ENCODE results near the gene CCDC85A.

The CCDC85A gene

GRCh38 chr2:56313500-56313921, 129.7 kb downstream of the CCDC85A start:
- peak; percentile 31 for DNase-seq

- DNase-seq = no peak
These were observed 130.6 kb downstream of the CCDC85A start for GRCh38 chr2:56314371-56314770.

GRCh38 chr2:56314796-56315195, 131.0 kb downstream of the CCDC85A start:
- no peak for DNase-seq

- DNase-seq = no peak
These were observed 131.6 kb downstream of the CCDC85A start for GRCh38 chr2:56315376-56315775.

- DNase-seq = no peak
These were observed 132.2 kb downstream of the CCDC85A start for GRCh38 chr2:56316011-56316410.

- DNase-seq = no peak
These were observed 134.4 kb downstream of the CCDC85A start for GRCh38 chr2:56318147-56318546.

- no peak for DNase-seq
These were observed 142.0 kb downstream of the CCDC85A start for GRCh38 chr2:56325661-56326345.

- DNase-seq = no peak
These were observed 142.6 kb downstream of the CCDC85A start for GRCh38 chr2:56326346-56326741.

- DNase-seq = no peak
These were observed 148.0 kb downstream of the CCDC85A start for GRCh38 chr2:56331810-56332209.

GRCh38 chr2:56333812-56334485, 150.2 kb downstream of the CCDC85A start:
- no peak for DNase-seq

GRCh38 chr2:56334622-56335021, 150.8 kb downstream of the CCDC85A start:
- no peak for DNase-seq

- DNase-seq = no peak
These were observed 151.3 kb downstream of the CCDC85A start for GRCh38 chr2:56335101-56335500.

- DNase-seq = peak; percentile 31
These were observed 153.6 kb downstream of the CCDC85A start for GRCh38 chr2:56337342-56337741.

GRCh38 chr2:56338232-56338631, 154.4 kb downstream of the CCDC85A start:
- DNase-seq = no peak

- DNase-seq = no peak
These were observed 161.0 kb downstream of the CCDC85A start for GRCh38 chr2:56344771-56345170.

- DNase-seq = no peak
These were observed 164.1 kb downstream of the CCDC85A start for GRCh38 chr2:56347881-56348280.

- no peak for DNase-seq
These were observed 164.8 kb downstream of the CCDC85A start for GRCh38 chr2:56348392-56349210.

GRCh38 chr2:56357655-56358295, 174.0 kb downstream of the CCDC85A start:
- DNase-seq = no peak

GRCh38 chr2:56361844-56362243, 178.1 kb downstream of the CCDC85A start:
- DNase-seq = no peak

GRCh38 chr2:56364902-56365301, 181.1 kb downstream of the CCDC85A start:
- no peak for DNase-seq

GRCh38 chr2:56369316-56369715, 185.5 kb downstream of the CCDC85A start:
- DNase-seq = no peak

- no peak for DNase-seq
These were observed 188.4 kb downstream of the CCDC85A start for GRCh38 chr2:56372071-56372656.

GRCh38 chr2:56375251-56375650, 191.5 kb downstream of the CCDC85A start:
- DNase-seq = no peak

All from NCI-H774 (cell line).